Transverse colon (tissue), 4 donors: ENCODE data around the gene RPL36A.

Experiments used
- CTCF ChIP-seq, 5 experiments: fragments of 200-600 bp in 3 of 5; fragments of 450-650 bp in 2 of 5; sonication (generic) in 3 of 5; IDR thresholded peaks; 1 replicate in 2 of 5; 2 replicates in 3 of 5; pipeline ENCODE4 v1.5.1; 2016 to 2017; ENCODE audit warnings: antibody characterized with exemption in 5 of 5, inconsistent platforms in 3 of 5, mild to moderate bottlenecking in 2 of 5, moderate library complexity in 1 of 5
- POLR2A ChIP-seq: fragments of 450-650 bp; IDR thresholded peaks from one replicate; pipeline ENCODE4 v1.6.1; 2016; ENCODE audit warnings: antibody characterized with exemption, mild to moderate bottlenecking, moderate library complexity
- POLR2AphosphoS5 ChIP-seq, 3 donors: sonication (generic); formaldehyde crosslinking; IDR thresholded peaks; one replicate each; pipeline ENCODE4 v1.6.1; 2016; ENCODE audit warnings: antibody characterized with exemption in 3 of 3

GRCh38 chrX:101430457-101431078 is 39.8 kb downstream of the RPL36A start:
- TF ChIP-seq POLR2AphosphoS5 (IDR thresholded peaks at IDR 0.05) = no peak
- no peak for TF ChIP-seq CTCF (IDR thresholded peaks at IDR 0.05)
- TF ChIP-seq POLR2A = no peak
